HepG2 (cell line): ENCODE data around the gene B4GALT1. TPM values are rescaled to one million over a fixed set of nuclear protein-coding genes. Genes with fewer than 3 reads are reported as not detected.

ENCODE experiments used
- CENPX ChIP-seq: sonication (generic); formaldehyde crosslinking; IDR thresholded peaks from 2 replicates; pipeline ENCODE4 v1.9.0; 2021; ENCODE audit warnings: mild to moderate bottlenecking, missing genetic modification reagents, moderate library complexity
- CTCF ChIP-seq: sonication (generic); formaldehyde crosslinking; IDR thresholded peaks from 2 replicates; pipeline ENCODE4 v1.5.0; 2020; ENCODE audit warnings: mild to moderate bottlenecking, missing genetic modification reagents, moderate library complexity
- HNRNPL ChIP-seq: fragments of 200-400 bp; formaldehyde crosslinking; IDR thresholded peaks from 2 replicates; pipeline ENCODE4 v1.6.1; 2017; ENCODE audit warnings: mild to moderate bottlenecking, low read depth, low read length
- MXD1 ChIP-seq: sonication (generic); formaldehyde crosslinking; IDR thresholded peaks from 2 replicates; pipeline ENCODE4 v1.4.0; 2020; ENCODE audit warnings: mild to moderate bottlenecking, missing genetic modification reagents
- MXI1 ChIP-seq: IDR thresholded peaks from 3 replicates; pipeline ENCODE4 v1.6.1; 2012; ENCODE audit warnings: low read depth, low read length, inconsistent platforms, borderline replicate concordance
- SMC3 ChIP-seq: IDR thresholded peaks from 2 replicates; pipeline ENCODE4 v1.6.1; 2011; ENCODE audit warnings: low read length, improper control_type of control experiment
- SNAI1 ChIP-seq: sonication (generic); formaldehyde crosslinking; IDR thresholded peaks from 2 replicates; pipeline ENCODE4 v1.5.0; 2020; ENCODE audit warnings: mild to moderate bottlenecking, missing genetic modification reagents, borderline replicate concordance
- STAG1 ChIP-seq: sonication (generic); formaldehyde crosslinking; IDR thresholded peaks from 2 replicates; pipeline ENCODE4 v1.4.0; 2020; ENCODE audit warnings: missing genetic modification reagents
- ZNF574 ChIP-seq: sonication (generic); formaldehyde crosslinking; IDR thresholded peaks from 2 replicates; pipeline ENCODE4 v1.4.0; 2020; ENCODE audit warnings: missing genetic modification reagents
- ZNF687 ChIP-seq: sonication (generic); formaldehyde crosslinking; IDR thresholded peaks from 2 replicates; pipeline ENCODE4 v1.5.1; 2020; ENCODE audit warnings: mild to moderate bottlenecking, missing genetic modification reagents, moderate library complexity
- polyA plus RNA-seq, 8 experiments: library from polyadenylated mRNA; depleted of rRNA in 3 of 8; stranded (reverse) in 7 of 8; unstranded in 1 of 8; fragments of >200 nt; fragmentation: Illumina TruSeq in 4 of 8; extraction: Trizol in 4 of 8; gene quantifications; 2 replicates each; pipeline versions ENCODE4 v1.2.1 to v1.2.3, GENCODE V29; 2011 to 2016; ENCODE audit warnings: low read depth in 4 of 8, missing spikeins in 1 of 8, mixed read lengths in 1 of 8; ENCODE audit not compliant: insufficient read depth in 1 of 8
- total RNA-seq, 5 experiments: library from RNA; depleted of rRNA; stranded (reverse); fragments of >200 nt; fragmentation: Illumina TruSeq; extraction: Trizol; gene quantifications; 2 replicates each; pipeline ENCODE4 v1.2.3, GENCODE V29; 2016; ENCODE audit warnings: low read depth in 1 of 5
- TF ChIP-seq, protein P1 (sequence below): sonication (generic); formaldehyde crosslinking; IDR thresholded peaks from 2 replicates; pipeline ENCODE4 v1.4.0; 2020; ENCODE audit warnings: missing genetic modification reagents, borderline replicate concordance

B4GALT1 gene
- total and polyA plus RNA-seq, 2 of the 13 experiments (the other 11 are each of a cell fraction or from before 2014, with no cell fraction given) = 15.7 to 33.5 TPM

- TF ChIP-seq ZNF687 (CRISPR knock-in tag) (peak; percentile 48), SNAI1 (CRISPR knock-in tag) (no peak), MXI1 (peak; percentile 29; the same call in 1 of the 3 replicates), CENPX (CRISPR knock-in tag) (no peak), ZNF574 (CRISPR knock-in tag) (0 out of 2 replicates have a peak, but pooled peaks have one; percentile 18), SMC3 (peak; percentile 69), HNRNPL (peak; percentile 74; the same call in 1 of the 2 replicates), STAG1 (CRISPR knock-in tag) (peak; percentile 76), CTCF (CRISPR knock-in tag) (peak; percentile 76), MXD1 (CRISPR knock-in tag) (peak; percentile 47; the same call in 1 of the 2 replicates)
- TF ChIP-seq, protein P1, sequence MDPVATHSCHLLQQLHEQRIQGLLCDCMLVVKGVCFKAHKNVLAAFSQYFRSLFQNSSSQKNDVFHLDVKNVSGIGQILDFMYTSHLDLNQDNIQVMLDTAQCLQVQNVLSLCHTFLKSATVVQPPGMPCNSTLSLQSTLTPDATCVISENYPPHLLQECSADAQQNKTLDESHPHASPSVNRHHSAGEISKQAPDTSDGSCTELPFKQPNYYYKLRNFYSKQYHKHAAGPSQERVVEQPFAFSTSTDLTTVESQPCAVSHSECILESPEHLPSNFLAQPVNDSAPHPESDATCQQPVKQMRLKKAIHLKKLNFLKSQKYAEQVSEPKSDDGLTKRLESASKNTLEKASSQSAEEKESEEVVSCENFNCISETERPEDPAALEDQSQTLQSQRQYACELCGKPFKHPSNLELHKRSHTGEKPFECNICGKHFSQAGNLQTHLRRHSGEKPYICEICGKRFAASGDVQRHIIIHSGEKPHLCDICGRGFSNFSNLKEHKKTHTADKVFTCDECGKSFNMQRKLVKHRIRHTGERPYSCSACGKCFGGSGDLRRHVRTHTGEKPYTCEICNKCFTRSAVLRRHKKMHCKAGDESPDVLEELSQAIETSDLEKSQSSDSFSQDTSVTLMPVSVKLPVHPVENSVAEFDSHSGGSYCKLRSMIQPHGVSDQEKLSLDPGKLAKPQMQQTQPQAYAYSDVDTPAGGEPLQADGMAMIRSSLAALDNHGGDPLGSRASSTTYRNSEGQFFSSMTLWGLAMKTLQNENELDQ (CRISPR knock-in tag) = no peak
Observed at GRCh38 chr9:33170464-33171415, 3.6 kb upstream of the B4GALT1 start (continued).
